K562 (cell line): ENCODE data around the gene MED16. TPM values are rescaled to one million over a fixed set of nuclear protein-coding genes. Genes with fewer than 3 reads are reported as not detected.

Experiments used
- BHLHE40 ChIP-seq: IDR thresholded peaks from 2 replicates; pipeline ENCODE4 v1.6.1; 2011; ENCODE audit warnings: low read length, improper control_type of control experiment
- COPS2 ChIP-seq: fragments of 450-650 bp; conservative IDR thresholded peaks from 2 replicates; pipeline ENCODE4 v1.6.1; 2016; ENCODE audit warnings: mild to moderate bottlenecking, moderate library complexity
- FIP1L1 ChIP-seq: fragments of 200-400 bp; formaldehyde crosslinking; IDR thresholded peaks from 2 replicates; pipeline ENCODE4 v1.6.1; 2018; ENCODE audit warnings: mild to moderate bottlenecking, low read depth, low read length; ENCODE audit not compliant: poor library complexity, severe bottlenecking
- IRF2 ChIP-seq: sonication (generic); formaldehyde crosslinking; IDR thresholded peaks from 2 replicates; pipeline ENCODE4 v1.8.1; 2022; ENCODE audit warnings: mild to moderate bottlenecking, missing genetic modification reagents
- KLF1 ChIP-seq: fragments of 450-650 bp; IDR thresholded peaks from 2 replicates; pipeline ENCODE4 v1.6.1; 2016; ENCODE audit warnings: missing genetic modification characterization, missing compliant biosample characterization
- NR2F6 ChIP-seq: fragments of 450-650 bp; formaldehyde crosslinking; IDR thresholded peaks from 2 replicates; pipeline ENCODE4 v1.4.0; 2020; ENCODE audit warnings: mild to moderate bottlenecking
- RB1 ChIP-seq: fragments of 450-650 bp; IDR thresholded peaks from 2 replicates; pipeline ENCODE4 v1.6.1; 2017; ENCODE audit warnings: low read depth, mild to moderate bottlenecking
- RUNX1 ChIP-seq: sonication (generic); IDR thresholded peaks from 2 replicates; pipeline ENCODE4 v1.6.1; 2016; ENCODE audit warnings: antibody characterized with exemption, low read depth
- TCF7L2 ChIP-seq: fragments of 150-350 bp; IDR thresholded peaks from 2 replicates; pipeline ENCODE4 v1.6.1; 2016; ENCODE audit warnings: low read depth, mild to moderate bottlenecking, low read length, moderate library complexity
- ZNF668 ChIP-seq: fragments of 250-450 bp; sonication (Bioruptor Pico); IDR thresholded peaks from 2 replicates; pipeline ENCODE4 v1.8.0; 2022; ENCODE audit warnings: mild to moderate bottlenecking, inconsistent platforms
- polyA plus RNA-seq, 8 experiments: library from polyadenylated mRNA; depleted of rRNA in 4 of 8; stranded (reverse) in 5 of 8; unstranded in 3 of 8; fragments of >200 nt; fragmentation: Nextera tagmentation in 2 of 8; fragmentation: Illumina TruSeq in 1 of 8; extraction: Ambion mirVana in 2 of 8; extraction: Trizol in 1 of 8; gene quantifications; 2 replicates each; pipeline versions ENCODE4 v1.2.1 to v1.2.3, GENCODE V29; 2011 to 2014; ENCODE audit warnings: inconsistent platforms in 1 of 8, missing spikeins in 1 of 8
- total RNA-seq, 7 experiments: library from RNA; depleted of rRNA in 6 of 7; stranded (reverse); fragments of >200 nt in 6 of 7; fragmentation: Illumina TruSeq in 2 of 7; extraction: Trizol in 2 of 7; gene quantifications; 2 replicates each; pipeline versions ENCODE4 v1.2.1 to v1.2.3, GENCODE V29; 2011 to 2021; ENCODE audit warnings: low replicate concordance in 1 of 7
- TF ChIP-seq, protein P1 (sequence below): fragments of 250-450 bp; sonication (Bioruptor Pico); IDR thresholded peaks from 2 replicates; pipeline ENCODE4 v1.5.0; 2022; ENCODE audit warnings: mild to moderate bottlenecking
- TF ChIP-seq, protein P2 (sequence below), 3 experiments: IDR thresholded peaks in 2 of 3; conservative IDR thresholded peaks in 1 of 3; 2 replicates each; pipeline ENCODE4 v1.5.1; 2011 to 2012; ENCODE audit warnings: low read length in 3 of 3, mild to moderate bottlenecking in 3 of 3, control low read depth in 2 of 3, improper control_type of control experiment in 1 of 3, inconsistent platforms in 1 of 3, low read depth in 1 of 3, mixed read lengths in 1 of 3, moderate library complexity in 1 of 3; ENCODE audit not compliant: insufficient read depth in 2 of 3
- TF ChIP-seq, protein P3 (sequence below), 2 experiments: IDR thresholded peaks in 1 of 2; conservative IDR thresholded peaks in 1 of 2; 2 replicates each; pipeline ENCODE4 v1.6.1; 2016; ENCODE audit warnings: low read depth in 2 of 2, mild to moderate bottlenecking in 1 of 2, missing compliant biosample characterization in 1 of 2, missing genetic modification characterization in 1 of 2, moderate library complexity in 1 of 2
- TF ChIP-seq, protein P4 (sequence below): sonication (generic); formaldehyde crosslinking; IDR thresholded peaks from 2 replicates; pipeline ENCODE4 v1.8.0; 2023; ENCODE audit warnings: missing genetic modification reagents, mild to moderate bottlenecking, borderline replicate concordance

MED16 gene
- total and polyA plus RNA-seq, 9 of the 15 experiments (the other 6 are each of a cell fraction or from before 2014, with no cell fraction given) = 0.89 to 59.9 (median 8.6) TPM

DNA sequence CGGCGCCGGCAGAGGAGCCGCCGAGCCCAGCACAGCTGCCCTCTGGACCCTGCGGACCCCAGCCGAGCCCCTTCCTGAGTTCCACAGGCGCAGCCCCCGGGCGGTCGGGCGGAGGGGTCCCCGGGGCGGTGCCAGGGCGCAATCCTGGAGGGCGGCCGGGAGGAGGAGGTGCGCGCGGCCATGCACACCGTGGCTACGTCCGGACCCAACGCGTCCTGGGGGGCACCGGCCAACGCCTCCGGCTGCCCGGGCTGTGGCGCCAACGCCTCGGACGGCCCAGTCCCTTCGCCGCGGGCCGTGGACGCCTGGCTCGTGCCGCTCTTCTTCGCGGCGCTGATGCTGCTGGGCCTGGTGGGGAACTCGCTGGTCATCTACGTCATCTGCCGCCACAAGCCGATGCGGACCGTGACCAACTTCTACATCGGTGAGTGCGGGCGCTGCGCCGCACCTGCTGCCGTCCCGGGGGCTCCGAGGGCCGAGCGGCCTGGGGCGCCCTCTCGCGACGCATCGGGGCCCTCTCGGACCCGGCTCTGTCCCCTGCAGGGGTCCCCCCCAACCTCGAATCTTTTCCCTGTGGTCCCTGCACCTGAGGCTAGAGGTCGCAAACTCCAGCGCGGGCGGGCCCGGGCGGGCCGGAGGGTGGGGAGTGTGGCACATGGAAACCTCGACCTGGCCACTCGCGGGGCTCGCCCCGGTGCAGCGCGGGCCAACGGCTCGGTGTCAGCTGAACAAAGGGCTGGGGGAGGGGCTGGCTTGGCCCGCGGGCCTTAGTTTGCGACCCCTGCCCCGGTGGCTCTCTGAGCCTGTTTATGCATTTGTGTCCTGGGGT is 24.6 kb upstream of the MED16 start, which contains the start of gene KISS1R (continued):
- peak; percentile 92 for TF ChIP-seq BHLHE40
- TF ChIP-seq NR2F6 (CRISPR knock-in tag) = no peak
- TF ChIP-seq, protein P1, sequence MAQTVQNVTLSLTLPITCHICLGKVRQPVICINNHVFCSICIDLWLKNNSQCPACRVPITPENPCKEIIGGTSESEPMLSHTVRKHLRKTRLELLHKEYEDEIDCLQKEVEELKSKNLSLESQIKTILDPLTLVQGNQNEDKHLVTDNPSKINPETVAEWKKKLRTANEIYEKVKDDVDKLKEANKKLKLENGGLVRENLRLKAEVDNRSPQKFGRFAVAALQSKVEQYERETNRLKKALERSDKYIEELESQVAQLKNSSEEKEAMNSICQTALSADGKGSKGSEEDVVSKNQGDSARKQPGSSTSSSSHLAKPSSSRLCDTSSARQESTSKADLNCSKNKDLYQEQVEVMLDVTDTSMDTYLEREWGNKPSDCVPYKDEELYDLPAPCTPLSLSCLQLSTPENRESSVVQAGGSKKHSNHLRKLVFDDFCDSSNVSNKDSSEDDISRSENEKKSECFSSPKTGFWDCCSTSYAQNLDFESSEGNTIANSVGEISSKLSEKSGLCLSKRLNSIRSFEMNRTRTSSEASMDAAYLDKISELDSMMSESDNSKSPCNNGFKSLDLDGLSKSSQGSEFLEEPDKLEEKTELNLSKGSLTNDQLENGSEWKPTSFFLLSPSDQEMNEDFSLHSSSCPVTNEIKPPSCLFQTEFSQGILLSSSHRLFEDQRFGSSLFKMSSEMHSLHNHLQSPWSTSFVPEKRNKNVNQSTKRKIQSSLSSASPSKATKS (CRISPR knock-in tag) = no peak
- TF ChIP-seq RUNX1 = no peak
- TF ChIP-seq, protein P2, sequence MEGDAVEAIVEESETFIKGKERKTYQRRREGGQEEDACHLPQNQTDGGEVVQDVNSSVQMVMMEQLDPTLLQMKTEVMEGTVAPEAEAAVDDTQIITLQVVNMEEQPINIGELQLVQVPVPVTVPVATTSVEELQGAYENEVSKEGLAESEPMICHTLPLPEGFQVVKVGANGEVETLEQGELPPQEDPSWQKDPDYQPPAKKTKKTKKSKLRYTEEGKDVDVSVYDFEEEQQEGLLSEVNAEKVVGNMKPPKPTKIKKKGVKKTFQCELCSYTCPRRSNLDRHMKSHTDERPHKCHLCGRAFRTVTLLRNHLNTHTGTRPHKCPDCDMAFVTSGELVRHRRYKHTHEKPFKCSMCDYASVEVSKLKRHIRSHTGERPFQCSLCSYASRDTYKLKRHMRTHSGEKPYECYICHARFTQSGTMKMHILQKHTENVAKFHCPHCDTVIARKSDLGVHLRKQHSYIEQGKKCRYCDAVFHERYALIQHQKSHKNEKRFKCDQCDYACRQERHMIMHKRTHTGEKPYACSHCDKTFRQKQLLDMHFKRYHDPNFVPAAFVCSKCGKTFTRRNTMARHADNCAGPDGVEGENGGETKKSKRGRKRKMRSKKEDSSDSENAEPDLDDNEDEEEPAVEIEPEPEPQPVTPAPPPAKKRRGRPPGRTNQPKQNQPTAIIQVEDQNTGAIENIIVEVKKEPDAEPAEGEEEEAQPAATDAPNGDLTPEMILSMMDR (IDR thresholded peaks at IDR 0.05 in 2 of 3, conservative IDR thresholded peaks at IDR 0.05 in 1 of 3; ENCODE audit: insufficient read depth in 2 of 3, low read depth in 1 of 3, low read length in 3 of 3) = peak; percentile 91 to 98 (median 96)
- TF ChIP-seq ZNF668 (CRISPR knock-in tag) = 0 out of 2 replicates have a peak, but pooled peaks have one; percentile 18
- 0 out of 2 replicates have a peak, but pooled peaks have one; percentile 26 for TF ChIP-seq KLF1
- TF ChIP-seq TCF7L2 = no peak
- TF ChIP-seq COPS2 = no peak
- TF ChIP-seq, protein P3, sequence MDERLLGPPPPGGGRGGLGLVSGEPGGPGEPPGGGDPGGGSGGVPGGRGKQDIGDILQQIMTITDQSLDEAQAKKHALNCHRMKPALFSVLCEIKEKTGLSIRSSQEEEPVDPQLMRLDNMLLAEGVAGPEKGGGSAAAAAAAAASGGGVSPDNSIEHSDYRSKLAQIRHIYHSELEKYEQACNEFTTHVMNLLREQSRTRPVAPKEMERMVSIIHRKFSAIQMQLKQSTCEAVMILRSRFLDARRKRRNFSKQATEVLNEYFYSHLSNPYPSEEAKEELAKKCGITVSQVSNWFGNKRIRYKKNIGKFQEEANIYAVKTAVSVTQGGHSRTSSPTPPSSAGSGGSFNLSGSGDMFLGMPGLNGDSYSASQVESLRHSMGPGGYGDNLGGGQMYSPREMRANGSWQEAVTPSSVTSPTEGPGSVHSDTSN (CRISPR knock-in tag; IDR thresholded peaks at IDR 0.05; ENCODE audit: low read depth) = no peak
- TF ChIP-seq, protein P3 (tag; conservative IDR thresholded peaks at IDR 0.05; ENCODE audit: low read depth) = no peak
- TF ChIP-seq IRF2 (CRISPR knock-in tag) = no peak; the same call in 1 of the 2 replicates
- TF ChIP-seq, protein P4, sequence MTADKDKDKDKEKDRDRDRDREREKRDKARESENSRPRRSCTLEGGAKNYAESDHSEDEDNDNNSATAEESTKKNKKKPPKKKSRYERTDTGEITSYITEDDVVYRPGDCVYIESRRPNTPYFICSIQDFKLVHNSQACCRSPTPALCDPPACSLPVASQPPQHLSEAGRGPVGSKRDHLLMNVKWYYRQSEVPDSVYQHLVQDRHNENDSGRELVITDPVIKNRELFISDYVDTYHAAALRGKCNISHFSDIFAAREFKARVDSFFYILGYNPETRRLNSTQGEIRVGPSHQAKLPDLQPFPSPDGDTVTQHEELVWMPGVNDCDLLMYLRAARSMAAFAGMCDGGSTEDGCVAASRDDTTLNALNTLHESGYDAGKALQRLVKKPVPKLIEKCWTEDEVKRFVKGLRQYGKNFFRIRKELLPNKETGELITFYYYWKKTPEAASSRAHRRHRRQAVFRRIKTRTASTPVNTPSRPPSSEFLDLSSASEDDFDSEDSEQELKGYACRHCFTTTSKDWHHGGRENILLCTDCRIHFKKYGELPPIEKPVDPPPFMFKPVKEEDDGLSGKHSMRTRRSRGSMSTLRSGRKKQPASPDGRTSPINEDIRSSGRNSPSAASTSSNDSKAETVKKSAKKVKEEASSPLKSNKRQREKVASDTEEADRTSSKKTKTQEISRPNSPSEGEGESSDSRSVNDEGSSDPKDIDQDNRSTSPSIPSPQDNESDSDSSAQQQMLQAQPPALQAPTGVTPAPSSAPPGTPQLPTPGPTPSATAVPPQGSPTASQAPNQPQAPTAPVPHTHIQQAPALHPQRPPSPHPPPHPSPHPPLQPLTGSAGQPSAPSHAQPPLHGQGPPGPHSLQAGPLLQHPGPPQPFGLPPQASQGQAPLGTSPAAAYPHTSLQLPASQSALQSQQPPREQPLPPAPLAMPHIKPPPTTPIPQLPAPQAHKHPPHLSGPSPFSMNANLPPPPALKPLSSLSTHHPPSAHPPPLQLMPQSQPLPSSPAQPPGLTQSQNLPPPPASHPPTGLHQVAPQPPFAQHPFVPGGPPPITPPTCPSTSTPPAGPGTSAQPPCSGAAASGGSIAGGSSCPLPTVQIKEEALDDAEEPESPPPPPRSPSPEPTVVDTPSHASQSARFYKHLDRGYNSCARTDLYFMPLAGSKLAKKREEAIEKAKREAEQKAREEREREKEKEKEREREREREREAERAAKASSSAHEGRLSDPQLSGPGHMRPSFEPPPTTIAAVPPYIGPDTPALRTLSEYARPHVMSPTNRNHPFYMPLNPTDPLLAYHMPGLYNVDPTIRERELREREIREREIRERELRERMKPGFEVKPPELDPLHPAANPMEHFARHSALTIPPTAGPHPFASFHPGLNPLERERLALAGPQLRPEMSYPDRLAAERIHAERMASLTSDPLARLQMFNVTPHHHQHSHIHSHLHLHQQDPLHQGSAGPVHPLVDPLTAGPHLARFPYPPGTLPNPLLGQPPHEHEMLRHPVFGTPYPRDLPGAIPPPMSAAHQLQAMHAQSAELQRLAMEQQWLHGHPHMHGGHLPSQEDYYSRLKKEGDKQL (CRISPR knock-in tag) = no peak; the same call in 1 of the 2 replicates
- peak; percentile 92 for TF ChIP-seq FIP1L1
- TF ChIP-seq RB1 = peak; percentile 83
